ENCODE measurements around the gene ADIPOQ.

DNA sequence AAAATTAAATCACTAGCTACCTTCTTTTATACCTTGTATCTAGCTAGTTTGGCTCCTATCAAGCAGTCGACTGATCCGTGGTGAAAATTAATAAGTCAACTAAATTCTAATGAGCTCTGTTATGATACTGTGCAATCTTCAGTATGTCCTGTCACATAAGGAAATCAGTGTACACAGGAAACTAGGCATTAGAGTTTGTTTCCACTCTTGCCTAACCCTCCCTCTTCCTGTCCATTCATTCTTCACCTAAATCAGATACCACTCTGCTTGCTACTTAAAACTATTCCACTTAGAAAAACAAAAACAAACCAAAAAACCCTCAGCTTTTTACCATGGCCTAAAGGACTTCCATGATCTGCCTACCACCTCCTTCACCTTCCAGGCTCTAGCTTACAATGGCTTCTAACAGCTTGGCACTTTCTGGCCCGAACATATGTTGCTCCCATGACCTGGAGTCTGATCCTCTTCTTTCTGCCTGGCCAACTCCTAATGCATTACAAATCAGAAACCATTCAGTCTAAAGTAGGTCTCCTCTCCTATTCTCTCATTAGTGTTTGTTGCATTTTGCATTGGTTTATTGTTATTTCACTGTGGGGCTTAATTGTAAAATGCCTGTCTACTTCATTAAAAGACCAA is 44.2 kb upstream of the ADIPOQ start:
- TF ChIP-seq POLR2A (IDR thresholded peaks at IDR 0.05) = no peak
- no peak for TF ChIP-seq EP300 (IDR thresholded peaks at IDR 0.05)
- TF ChIP-seq, protein P1, sequence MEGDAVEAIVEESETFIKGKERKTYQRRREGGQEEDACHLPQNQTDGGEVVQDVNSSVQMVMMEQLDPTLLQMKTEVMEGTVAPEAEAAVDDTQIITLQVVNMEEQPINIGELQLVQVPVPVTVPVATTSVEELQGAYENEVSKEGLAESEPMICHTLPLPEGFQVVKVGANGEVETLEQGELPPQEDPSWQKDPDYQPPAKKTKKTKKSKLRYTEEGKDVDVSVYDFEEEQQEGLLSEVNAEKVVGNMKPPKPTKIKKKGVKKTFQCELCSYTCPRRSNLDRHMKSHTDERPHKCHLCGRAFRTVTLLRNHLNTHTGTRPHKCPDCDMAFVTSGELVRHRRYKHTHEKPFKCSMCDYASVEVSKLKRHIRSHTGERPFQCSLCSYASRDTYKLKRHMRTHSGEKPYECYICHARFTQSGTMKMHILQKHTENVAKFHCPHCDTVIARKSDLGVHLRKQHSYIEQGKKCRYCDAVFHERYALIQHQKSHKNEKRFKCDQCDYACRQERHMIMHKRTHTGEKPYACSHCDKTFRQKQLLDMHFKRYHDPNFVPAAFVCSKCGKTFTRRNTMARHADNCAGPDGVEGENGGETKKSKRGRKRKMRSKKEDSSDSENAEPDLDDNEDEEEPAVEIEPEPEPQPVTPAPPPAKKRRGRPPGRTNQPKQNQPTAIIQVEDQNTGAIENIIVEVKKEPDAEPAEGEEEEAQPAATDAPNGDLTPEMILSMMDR (IDR thresholded peaks at IDR 0.05) = no peak

All from stomach (tissue), 4 donors.